C1 segment of cervical spinal cord (tissue), 14 donors: ENCODE results near the gene HOXC13.

Experiments
- DNase-seq, 14 donors: peaks; one replicate each; lab custom pipeline; 2025; lab: John Stamatoyannopoulos, UW

Gene HOXC13

DNA sequence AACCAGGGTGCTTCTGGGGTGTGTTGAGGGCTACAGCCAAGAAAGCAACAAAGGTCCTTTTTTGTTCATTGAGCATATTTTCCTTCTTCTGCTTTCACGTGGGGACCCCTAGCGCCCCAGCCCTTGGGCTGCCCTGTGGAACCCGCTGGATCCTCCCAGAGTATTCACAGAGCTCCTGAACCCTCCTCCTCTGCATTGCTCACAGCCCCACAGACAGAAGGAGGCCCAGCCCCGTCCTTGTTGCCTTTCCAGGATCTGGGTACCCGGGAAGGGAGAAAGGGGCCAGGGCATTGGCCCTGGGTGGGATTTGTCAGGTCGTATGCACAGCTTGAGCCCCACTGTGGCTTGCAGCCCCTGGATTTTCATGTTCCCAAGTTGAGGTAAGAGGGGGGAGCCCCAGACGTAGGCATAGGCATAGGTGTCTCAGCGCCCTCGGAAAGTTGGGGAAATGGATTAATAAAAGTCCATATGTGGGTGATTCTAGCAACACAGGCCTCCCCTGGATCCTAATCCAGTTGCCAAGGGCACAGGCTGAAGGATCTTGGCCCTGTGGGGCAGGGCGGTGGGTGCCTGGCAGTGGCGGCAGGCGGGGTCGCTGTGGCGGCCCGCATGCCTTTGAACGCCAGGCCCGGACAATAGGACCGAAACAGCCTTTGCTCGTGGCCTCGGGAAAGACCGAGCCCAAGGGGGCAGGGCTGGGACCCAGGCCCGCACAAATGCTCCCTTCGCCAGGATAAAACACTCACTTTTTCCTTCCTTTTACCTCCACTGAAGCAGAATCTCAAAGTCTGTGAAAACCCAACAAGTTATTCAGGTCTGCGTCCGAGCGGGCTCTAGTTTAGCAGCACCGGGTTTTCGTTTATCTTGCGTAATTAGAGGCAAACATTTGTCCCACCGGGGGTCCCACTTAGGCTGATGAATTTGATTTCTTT, 43.3 kb downstream of the HOXC13 start:
- no peak for DNase-seq

DNA sequence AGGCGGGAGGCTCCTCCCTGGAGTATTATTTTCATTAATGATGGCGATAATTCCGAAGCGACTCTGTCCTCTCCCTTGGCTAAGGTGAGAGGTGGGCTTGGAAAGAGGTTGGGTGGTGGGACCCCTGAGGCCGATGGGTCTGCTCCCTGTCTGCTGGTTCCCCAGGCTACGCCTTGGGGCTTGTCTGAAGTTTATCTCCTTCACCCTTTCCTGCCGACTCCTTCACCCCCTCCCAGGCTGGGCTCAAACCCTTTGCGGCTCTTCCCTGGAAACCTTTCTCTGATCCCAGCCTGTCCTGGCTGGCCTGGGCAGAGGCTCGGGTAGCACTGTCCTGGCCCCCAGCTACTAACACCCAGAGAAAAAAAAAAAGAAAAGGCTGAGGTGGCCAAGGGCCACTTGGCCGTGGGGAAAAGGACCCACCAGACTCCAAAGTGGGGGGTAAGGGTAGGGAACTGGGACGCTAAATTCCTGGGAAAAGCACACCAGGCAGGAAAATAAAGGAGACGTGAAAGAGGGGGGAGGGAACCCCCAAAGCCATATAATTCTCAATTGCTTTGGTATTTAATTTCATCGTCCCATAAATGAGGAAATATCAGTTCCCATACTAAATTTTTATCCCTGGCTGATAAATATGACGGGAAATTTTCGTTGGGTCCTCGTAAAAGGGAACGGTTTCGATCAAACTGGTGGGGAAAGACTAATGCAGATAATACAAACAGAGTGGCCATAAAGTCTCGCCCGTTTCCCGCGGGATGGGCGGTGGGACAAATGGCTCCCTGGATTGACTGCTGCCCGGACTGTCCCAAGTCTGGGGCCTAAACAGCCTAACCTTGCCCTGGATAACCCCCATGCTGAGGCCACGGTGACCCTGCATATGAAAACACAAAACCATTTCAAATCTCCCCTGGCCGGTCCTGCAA, 44.3 kb downstream of the HOXC13 start:
- DNase-seq = no peak

DNA sequence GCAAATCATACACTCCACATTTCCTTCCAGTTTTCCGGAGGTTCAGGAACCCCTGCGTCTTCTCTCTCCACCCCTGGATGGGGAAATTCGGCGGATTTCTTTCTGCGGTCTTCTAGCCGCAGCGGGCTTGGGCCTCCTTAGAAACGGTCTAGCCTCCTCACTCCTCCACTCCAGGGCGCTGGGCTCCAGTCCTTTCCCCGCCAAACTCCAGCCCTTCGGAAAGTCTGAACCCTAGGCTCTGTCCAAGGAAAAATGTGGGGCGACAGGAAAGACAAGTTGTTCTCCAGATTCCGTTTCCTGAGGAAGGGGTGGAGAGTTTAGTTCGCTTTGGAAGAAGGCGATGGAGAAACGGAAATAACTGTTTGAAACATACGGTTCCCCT, 44.9 kb downstream of the HOXC13 start:
- DNase-seq = no peak

DNA sequence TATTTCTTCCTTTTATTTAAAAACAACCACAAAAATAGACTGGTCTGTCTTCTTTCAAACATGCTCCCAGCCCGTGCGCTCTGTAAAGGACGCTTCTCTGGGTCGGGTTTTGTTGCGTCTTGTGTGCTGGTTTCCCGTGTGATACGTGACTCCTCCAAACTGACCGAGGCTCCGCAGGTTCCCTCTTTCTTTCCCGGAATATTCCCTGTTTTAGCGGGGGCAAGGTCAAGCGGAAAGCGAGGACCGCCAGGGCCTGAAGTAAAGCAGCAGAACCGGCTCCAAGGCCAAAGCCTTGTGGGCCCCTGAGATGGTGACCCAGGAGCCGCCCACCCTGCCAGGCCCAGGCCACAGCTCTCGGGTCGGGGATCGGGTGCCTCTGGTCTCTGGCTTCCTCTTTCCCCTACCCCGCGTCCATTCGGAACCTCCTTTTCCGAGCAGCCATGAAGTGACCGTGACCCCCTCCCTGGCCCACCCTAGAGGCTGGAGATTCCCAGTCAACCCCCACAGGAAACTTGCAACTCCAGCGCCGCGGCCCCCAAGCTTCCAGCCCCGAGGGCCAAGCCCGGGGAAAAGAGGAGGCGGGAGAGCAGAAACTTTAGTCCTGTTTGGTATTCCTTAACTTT, 45.4 kb downstream of the HOXC13 start:
- no peak for DNase-seq

DNA sequence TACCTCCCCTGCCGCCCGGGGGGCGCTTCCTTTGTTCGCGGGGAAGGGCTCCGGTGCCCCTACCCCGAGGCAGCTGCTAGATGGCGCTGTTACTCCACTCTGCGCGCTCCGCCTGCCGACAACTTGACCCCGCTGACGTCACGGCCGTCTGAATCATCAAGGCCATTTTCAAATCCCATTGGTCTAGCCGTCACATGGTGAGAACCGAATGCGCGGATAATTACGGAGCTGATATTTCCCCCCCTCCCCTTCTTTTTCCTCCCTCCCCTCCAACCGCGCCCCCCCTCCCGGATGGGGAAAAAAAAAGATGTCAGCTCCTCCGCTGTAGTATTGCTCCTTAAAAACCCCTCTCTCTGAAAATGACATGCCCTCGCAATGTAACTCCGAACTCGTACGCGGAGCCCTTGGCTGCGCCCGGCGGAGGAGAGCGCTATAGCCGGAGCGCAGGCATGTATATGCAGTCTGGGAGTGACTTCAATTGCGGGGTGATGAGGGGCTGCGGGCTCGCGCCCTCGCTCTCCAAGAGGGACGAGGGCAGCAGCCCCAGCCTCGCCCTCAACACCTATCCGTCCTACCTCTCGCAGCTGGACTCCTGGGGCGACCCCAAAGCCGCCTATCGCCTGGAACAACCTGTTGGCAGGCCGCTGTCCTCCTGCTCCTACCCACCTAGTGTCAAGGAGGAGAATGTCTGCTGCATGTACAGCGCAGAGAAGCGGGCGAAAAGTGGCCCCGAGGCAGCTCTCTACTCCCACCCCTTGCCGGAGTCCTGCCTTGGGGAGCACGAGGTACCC, 46.5 kb downstream of the HOXC13 start, which contains the start of gene HOXC10:
HOXC10 (plus strand) TSS at position 246 of the 791 bp plus-strand sequence; CDS start at position 360, 114 bp downstream.
- DNase-seq = peak in 10 of 14 donors; percentile 5 to 70 (median 41)

DNA sequence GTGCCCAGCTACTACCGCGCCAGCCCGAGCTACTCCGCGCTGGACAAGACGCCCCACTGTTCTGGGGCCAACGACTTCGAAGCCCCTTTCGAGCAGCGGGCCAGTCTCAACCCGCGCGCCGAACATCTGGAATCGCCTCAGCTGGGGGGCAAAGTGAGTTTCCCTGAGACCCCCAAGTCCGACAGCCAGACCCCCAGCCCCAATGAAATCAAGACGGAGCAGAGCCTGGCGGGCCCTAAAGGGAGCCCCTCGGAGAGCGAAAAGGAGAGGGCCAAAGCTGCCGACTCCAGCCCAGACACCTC, 47.0 kb downstream of the HOXC13 start:
- DNase-seq = no peak

DNA sequence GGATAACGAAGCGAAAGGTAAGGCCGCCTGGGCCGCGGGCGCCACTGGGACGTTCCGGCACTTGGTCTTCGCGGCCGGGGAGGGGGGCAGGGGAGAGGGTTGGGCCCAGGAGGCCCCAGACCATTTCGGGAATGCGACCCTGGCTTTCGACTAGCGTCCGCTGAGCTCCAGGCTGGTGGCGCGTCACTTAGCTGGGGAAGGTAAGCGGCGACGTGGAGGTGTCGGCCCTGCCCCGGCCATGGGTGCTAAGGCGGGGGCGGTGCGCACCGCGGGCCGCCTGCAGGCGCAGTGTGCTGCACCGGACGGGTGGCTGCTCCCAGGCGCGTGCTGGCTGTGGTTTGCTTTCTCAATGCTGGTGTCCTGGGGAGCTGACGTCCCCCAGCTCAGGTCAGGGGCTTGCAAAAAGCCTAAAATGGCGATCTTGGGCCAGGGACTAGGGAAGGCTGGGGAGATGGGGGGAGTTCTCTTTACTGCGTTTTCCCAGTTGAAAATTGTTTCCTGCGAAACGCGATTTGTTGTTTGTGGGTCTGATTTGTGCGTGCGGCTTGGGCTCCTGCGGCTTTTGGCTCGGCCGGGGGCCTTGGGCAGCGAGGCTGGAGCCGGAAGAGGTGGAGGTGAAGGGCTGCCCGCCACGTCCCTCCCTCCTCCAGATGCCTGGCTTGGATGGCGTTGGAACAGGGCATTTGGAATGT, 47.5 kb downstream of the HOXC13 start:
- DNase-seq = no peak

DNA sequence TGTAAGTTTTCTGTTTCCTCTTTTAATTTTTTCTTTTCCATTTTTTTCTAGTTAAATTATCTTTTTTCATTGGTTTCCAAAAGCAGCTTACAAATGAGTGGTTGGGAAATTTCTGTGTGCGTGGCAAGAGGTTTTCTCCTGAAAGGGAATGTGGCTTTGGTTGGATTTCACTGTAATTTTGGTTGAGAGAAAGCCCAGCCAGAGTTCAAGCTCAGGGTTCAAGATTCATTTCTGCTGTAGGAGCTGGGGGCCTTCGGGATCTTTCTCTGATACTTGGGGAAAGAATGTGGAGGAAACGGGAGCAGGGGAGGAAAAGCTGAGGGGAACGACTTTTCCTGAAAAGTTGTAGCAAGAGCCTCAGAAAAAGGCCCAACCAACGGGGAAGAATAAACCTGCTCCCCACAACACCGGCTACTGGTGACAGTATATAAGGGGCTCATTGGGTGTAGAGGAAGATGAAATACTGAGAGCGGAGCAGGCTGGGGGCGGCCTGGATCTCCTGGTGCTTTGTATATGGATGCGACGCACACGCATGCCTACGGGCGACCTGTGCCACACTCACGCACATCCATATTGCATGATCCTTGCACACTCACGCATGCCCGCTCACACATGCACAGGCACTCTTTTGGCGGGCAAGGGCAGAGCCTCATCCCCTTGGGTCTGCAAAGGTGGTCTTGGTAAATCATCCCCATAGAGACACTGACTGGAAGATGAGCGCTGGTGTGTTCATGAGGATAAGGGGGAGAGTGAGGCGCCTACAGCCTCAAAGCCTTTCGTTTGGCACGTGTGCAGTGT, 48.3 kb downstream of the HOXC13 start:
- DNase-seq = no peak

DNA sequence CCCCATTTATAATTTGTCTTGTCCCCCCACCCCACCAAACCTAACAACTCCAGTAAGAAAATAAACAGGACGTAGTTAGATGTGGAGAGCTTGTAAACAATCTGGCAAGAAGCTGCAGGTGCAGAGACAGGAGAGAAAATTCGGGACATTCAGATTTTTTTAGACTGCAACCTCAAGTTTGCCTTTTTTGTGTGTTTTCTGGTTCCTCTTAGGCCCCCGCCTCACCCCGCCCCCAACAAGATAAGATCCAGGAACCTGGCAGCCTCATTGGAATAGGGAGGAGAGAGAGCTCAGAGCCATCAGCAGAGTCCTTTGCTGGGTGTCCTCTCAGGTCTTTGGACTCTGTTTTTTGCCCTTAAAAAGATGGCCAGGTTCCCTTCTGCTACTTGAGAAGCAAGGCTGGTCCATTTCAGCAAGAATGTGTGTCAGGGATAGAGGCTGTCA, 49.2 kb downstream of the HOXC13 start:
- no peak for DNase-seq

DNA sequence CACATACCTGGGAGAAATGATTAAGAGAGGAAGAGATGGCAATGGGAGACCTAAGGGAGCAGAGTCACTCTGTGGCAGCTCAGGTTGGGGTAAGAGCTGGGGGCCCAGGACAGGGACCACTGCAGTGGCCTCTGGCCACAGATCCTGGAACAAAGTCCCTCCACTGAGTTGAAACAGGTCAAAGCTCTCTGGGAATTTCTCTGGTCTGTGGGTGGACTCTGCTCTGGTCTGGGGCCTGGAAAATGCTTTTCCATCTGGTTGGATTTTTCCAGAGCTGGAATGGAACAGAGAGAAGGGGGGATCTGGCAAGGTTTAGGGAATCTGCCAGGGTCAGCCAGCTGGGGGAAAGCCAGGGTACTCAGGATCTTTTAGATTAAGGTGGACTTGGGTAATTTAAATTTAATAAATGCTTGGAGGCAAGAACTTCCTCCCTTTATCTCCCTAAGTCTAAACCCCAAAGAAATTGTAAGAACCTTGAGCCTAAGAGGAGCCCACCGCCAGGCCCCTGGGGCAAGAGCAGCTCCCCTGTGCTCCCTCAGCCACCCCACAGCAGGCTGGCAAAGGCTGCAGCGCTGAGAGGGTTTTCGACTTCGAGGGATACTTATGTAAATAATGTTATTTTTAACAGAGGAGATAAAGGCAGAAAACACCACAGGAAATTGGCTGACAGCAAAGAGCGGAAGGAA, 50.1 kb downstream of the HOXC13 start:
- DNase-seq = no peak

DNA sequence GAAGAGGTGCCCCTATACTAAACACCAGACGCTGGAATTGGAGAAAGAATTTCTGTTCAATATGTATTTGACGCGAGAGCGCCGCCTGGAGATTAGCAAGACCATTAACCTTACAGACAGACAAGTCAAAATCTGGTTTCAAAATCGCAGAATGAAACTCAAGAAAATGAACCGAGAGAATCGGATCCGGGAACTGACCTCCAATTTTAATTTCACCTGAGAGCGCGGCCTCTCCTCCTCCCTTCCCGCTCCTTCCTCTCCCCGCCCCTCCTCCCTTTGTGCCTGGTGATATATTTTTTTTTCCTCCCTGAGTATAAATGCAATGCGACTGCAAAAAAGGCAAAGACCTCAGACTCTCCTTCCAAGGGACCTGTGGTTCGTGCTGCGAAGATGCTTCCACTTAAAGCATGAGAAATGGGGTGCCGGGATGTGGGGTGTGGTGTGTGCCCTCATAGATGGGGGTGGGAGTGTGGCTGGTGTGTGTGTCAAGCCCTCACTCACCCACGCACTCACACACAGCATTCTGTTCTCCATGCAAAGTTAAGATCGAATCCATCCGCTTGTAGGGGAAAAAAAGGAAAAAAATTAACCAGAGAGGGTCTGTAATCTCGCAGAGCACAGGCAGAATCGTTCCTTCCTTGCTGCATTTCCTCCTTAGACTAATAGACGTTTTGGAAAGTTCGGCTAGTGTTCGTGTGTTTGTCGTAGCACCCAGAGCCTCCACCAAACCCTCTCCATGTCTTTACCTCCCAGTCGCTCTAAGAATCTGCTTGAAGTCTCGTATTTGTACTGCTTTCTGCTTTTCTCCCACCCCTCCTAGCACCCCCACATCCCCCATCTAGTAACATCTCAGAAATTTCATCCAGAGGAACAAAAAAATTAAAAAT, 50.8 kb downstream of the HOXC13 start:
- no peak for DNase-seq

DNA sequence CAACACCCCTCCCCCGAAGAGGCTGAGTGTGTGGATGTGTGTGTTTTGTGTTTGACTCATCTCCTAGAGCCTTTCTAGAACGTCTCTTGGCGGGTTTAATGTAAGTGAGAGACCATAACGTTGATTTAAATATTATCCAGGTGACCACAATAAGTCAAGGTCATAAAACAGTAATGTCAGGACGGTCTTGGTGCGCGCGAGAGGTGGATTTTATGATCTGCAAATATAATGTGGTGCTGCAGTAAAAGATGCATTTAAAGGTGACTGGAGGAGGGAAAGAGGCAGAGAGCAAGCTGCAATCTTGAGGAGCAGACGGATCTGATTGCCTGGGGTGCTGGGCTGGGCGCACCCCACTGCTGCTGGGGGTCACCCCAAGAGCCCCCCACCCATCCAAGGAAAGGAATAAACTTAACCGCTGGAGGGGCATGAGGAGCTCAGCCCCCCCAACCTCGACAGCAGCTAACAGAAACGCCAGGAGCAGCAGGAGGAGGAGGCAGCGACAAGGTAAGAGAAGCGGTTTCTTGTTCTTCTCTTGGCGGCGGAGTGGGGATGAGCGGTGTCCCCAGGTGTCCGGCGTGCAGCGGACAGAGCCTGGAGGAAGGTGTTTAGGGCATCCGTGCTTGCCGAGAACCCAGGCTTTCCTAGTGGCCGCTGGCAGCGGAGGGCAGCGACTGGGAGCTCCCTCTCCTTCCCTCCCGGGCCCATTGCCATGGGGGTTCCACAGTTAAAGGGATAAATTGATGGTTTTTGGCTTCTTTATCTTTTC, 51.9 kb downstream of the HOXC13 start:
- DNase-seq = no peak

DNA sequence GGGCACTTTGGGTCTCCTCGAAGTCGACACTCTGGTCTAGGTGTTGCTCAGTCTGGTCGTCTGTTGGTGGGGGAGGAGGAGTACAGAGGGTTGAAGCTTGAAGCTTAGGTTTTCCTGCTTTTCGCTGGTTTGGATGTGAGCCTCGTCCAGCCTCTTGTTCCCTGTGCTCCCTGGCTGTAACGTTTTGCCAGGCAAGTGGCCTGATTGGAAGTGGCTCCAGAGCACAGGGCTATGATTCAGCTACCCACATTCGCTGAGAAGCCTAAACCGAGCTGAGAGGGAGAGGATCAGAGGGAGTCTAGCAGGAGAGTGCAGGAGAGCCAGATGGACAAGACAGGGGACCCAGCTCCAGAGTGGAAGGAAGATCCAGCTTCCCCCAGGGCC, 52.4 kb downstream of the HOXC13 start:
- DNase-seq = no peak

DNA sequence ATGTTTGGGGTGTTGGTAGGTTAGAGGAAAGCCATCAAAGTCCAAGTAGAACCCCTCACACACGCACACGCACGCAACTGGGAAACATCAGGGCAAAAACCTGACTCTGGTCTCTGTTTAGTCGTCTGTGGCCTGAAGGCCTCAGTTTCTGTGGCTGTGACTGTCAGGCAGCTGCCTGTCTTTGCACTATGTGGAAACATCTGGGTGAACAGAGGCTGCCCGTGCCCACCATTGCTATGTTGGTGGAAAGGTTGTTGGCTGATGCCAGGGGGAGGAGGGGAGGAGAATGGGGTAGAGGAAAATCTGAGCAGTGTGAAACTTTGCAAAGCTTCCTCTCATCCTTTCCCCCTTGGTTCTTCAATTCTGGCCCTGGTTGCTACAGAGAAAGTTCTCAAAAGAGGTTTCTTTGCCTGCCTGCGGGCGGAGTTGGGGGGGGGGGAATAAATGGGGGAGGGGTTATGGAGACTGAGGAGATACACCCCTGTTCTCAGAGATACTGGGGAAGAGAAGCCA, 53.8 kb downstream of the HOXC13 start:
- no peak for DNase-seq

DNA sequence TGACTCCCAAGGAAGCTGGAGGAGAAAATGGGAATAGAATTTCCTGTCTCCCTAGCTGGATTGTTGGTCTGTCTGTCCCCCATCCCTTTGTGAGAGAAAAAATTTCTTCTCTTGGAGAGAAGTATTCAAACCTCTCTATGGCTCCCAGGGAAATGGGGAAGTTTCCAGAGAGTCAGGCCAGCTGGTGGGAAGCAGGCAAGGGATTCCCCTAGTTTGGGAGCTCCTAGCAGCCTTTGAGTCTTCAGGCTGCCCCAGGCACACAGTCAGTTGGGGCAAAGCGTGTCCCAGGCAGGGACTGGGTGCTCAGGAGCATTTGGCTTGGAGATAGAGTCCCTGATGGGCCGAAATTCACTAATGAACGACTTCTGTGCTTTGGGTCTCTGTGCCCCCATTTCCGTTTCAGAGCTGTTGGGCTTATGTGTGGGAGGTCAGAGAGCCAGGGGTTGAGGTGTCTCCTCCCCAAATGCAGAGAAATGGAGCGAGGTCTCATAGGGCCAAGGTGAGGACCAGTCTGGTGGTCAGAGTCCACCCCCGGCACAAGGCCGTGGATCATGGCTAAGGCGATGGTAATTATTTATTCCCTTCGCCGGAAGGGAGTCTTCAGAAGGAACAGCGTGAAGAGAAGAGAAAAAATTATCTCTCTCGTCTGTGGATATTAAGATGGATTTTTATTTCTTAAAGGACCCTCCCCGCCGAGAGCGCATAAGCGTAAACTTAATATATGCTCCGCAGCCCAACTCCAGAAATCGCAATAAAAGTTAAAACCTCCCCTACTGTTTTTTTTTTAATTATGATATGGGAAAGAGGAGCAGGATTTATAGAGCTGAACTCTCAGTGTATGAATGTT, 54.8 kb downstream of the HOXC13 start:
- no peak for DNase-seq

DNA sequence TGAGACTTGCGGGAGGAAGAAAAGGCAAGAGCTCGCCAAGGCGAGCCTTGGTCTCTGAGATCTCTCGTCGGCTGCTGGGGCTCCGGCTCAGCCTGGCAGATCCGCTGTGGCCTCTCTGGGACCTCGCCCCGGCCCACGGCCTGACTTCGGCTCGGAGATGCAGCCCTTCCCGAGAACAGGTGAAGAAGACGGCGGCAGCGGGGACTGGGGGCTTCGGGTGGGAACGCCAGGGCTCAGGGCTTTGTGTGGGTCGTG, 55.3 kb downstream of the HOXC13 start:
- DNase-seq = no peak
